GM12892 (cell line): ENCODE data around the gene DPP4.

Experiments
- POLR2A ChIP-seq: IDR thresholded peaks from 2 replicates; pipeline ENCODE4 v1.6.1; 2011; ENCODE audit warnings: low read depth, low read length, control low read depth
- POLR2AphosphoS5 ChIP-seq: IDR thresholded peaks from 2 replicates; pipeline ENCODE4 v1.6.1; 2011; ENCODE audit warnings: low read depth, low read length, control low read depth
- TAF1 ChIP-seq: IDR thresholded peaks from 2 replicates; pipeline ENCODE4 v1.6.1; 2011; ENCODE audit warnings: low read depth, mild to moderate bottlenecking, control low read depth, low read length, borderline replicate concordance

DNA sequence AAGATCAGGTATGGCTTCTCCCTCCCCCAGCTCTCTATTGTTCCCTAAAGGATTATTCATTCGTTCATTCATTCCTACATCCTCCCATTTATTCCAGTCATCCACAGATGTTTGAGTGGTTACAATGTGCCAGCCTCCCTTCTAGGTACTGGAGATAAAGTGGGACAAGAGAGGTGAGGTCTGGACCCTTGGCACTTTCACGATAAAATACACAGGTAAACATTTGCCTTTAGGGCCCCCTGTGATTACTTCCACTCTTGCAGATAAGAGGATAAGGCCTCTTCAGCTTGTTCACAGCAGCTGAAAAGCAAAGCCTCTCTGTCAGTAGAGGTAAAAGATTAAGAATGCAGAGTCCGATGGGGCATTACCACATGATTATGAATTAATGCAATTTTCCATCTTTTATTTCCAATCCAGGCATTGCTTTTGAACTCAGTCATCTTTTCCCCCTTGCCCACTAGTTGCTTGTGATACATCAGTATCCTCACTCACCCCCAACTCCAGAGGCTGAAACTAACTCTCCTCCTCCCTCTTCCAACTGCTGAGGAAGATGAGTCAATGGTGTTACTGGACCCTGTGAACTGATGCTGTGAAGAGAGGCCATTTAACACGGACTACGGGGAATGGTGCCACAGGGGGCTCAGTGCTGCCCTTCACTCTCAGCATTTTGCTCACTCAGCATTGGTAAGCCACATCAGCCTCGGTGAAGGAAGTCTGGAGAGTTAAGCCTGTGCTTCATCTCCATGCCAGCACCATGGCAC lies 1.1 kb upstream of the DPP4 start:
- TF ChIP-seq TAF1 (no peak), POLR2A (no peak), POLR2AphosphoS5 (no peak)
